DND-41 (cell line): ENCODE measurements around the gene MGAT4A.

Source experiments
- ATAC-seq: fragments of 200-7000 bp; cut with Tn5 transposase; 3 replicates; pipeline ENCODE4 v1.9.1; 2021; ENCODE audit warnings: low read depth; ENCODE audit not compliant: insufficient read depth
- DNase-seq: peaks from one replicate; pipeline ENCODE4 v3.0.0-alpha.2; 2020
- H2AFZ ChIP-seq: 2 replicates; pipeline ENCODE4 v1.6.0; 2012; ENCODE audit warnings: low read depth, low read length
- H3K27ac ChIP-seq: 2 replicates; pipeline ENCODE4 v1.5.1; 2012; ENCODE audit warnings: low read length, inconsistent platforms
- H3K27me3 ChIP-seq: fragments of 200-600 bp; sonication (generic); 2 replicates; pipeline ENCODE4 v1.6.0; 2012; ENCODE audit warnings: low read length, mild to moderate bottlenecking, inconsistent platforms; ENCODE audit not compliant: insufficient read depth, poor library complexity
- H3K36me3 ChIP-seq: 2 replicates; pipeline ENCODE4 v1.5.1; 2012; ENCODE audit warnings: low read length, inconsistent platforms; ENCODE audit not compliant: insufficient read depth
- H3K4me1 ChIP-seq: 2 replicates; pipeline ENCODE4 v1.5.1; 2012; ENCODE audit warnings: mild to moderate bottlenecking, low read length; ENCODE audit not compliant: insufficient read depth
- H3K4me2 ChIP-seq: 2 replicates; pipeline ENCODE4 v1.6.0; 2012; ENCODE audit warnings: mild to moderate bottlenecking, moderate library complexity, low read length, inconsistent platforms; ENCODE audit not compliant: insufficient read depth
- H3K4me3 ChIP-seq, 2 experiments: fragments of 200-600 bp in 1 of 2; shearing (Covaris generic) in 1 of 2; 2 replicates each; pipeline ENCODE4 v1.5.1; 2012 to 2016; ENCODE audit warnings: inconsistent platforms in 2 of 2, low read length in 2 of 2, mild to moderate bottlenecking in 2 of 2, low read depth in 1 of 2, moderate library complexity in 1 of 2
- H3K79me2 ChIP-seq: 2 replicates; pipeline ENCODE4 v1.6.0; 2012; ENCODE audit warnings: low read length, inconsistent platforms; ENCODE audit not compliant: insufficient read depth
- H3K9ac ChIP-seq: 2 replicates; pipeline ENCODE4 v1.6.0; 2012; ENCODE audit warnings: low read depth, mild to moderate bottlenecking, inconsistent platforms, low read length, moderate library complexity
- H3K9me3 ChIP-seq: 2 replicates; pipeline ENCODE4 v1.5.1; 2012; ENCODE audit warnings: low read length, moderate library complexity, mild to moderate bottlenecking, inconsistent platforms; ENCODE audit not compliant: insufficient read depth, severe bottlenecking
- H4K20me1 ChIP-seq: 2 replicates; pipeline ENCODE4 v1.6.0; 2012; ENCODE audit warnings: low read length; ENCODE audit not compliant: insufficient read depth
- CTCF ChIP-seq: IDR thresholded peaks from 2 replicates; pipeline ENCODE4 v1.5.1; 2012; ENCODE audit warnings: borderline replicate concordance, low read length, moderate library complexity, mild to moderate bottlenecking; ENCODE audit not compliant: poor library complexity, severe bottlenecking; ENCODE audit errors: extremely low read depth
- EZH2 ChIP-seq: IDR thresholded peaks from 3 replicates; pipeline ENCODE4 v1.6.1; 2012; ENCODE audit warnings: borderline replicate concordance, low read depth, mild to moderate bottlenecking, moderate library complexity, low read length, inconsistent platforms; ENCODE audit not compliant: severe bottlenecking

Gene MGAT4A

GRCh38 chr2:98744595-98744994 lies 13.7 kb upstream of the MGAT4A start:
- no peak overlapping the region for H3K9ac ChIP-seq
- peak overlapping the region; percentile 1; the same call in 1 of the 2 replicates for H3K27ac ChIP-seq
- ATAC-seq: no peak
- H3K36me3 ChIP-seq: no peaks in the 10 kb centered on the region
- H3K9me3 ChIP-seq: no peaks in the 10 kb centered on the region
- no peaks in the 10 kb centered on the region for H3K27me3 ChIP-seq
- no peak overlapping the region for H3K4me2 ChIP-seq
- peaks cover 10% of the 10 kb centered on the region for H3K4me1 ChIP-seq
- no peak overlapping the region for H2AFZ ChIP-seq
- H4K20me1 ChIP-seq: no peaks in the 10 kb centered on the region
- H3K4me3 ChIP-seq: no peak overlapping the region
- no peak for DNase-seq
- TF ChIP-seq CTCF (no peak), EZH2 (no peak)
- no peaks in the 10 kb centered on the region for H3K79me2 ChIP-seq

- Histone ChIP-seq H3K27me3 (no peaks in the 10 kb centered on the region), H2AFZ (no peak overlapping the region), H3K9ac (no peak overlapping the region), H3K4me2 (no peak overlapping the region), H3K36me3 (no peaks in the 10 kb centered on the region), H3K79me2 (no peaks in the 10 kb centered on the region), H3K4me1 (peaks cover 7% of the 10 kb centered on the region), H4K20me1 (no peaks in the 10 kb centered on the region), H3K9me3 (no peaks in the 10 kb centered on the region), H3K4me3 (no peak overlapping the region), H3K27ac (no peak overlapping the region)
- DNase-seq: no peak
- ATAC-seq: 0 out of 3 replicates have a peak, but pooled peaks have one; percentile 44
- TF ChIP-seq CTCF: no peak
- no peak for TF ChIP-seq EZH2
These were observed 12.9 kb upstream of the MGAT4A start for GRCh38 chr2:98743835-98744234.

GRCh38 chr2:98739020-98739419 lies 8.1 kb upstream of the MGAT4A start:
- H3K4me1 ChIP-seq: peaks cover 27% of the 10 kb centered on the region
- H3K36me3 ChIP-seq: no peaks in the 10 kb centered on the region
- H3K4me3 ChIP-seq: no peak overlapping the region
- no peak overlapping the region for H2AFZ ChIP-seq
- H3K9ac ChIP-seq: no peak overlapping the region
- no peaks in the 10 kb centered on the region for H3K9me3 ChIP-seq
- no peak overlapping the region for H3K4me2 ChIP-seq
- H3K27me3 ChIP-seq: no peaks in the 10 kb centered on the region
- TF ChIP-seq CTCF: no peak
- no peak for TF ChIP-seq EZH2
- DNase-seq (no peak), ATAC-seq (no peak)
- H3K27ac ChIP-seq: no peak overlapping the region
- H3K79me2 ChIP-seq: peaks cover 2% of the 10 kb centered on the region; the same call in 1 of the 2 replicates
- no peaks in the 10 kb centered on the region for H4K20me1 ChIP-seq

GRCh38 chr2:98738304-98738703 lies 7.4 kb upstream of the MGAT4A start:
- H3K9me3 ChIP-seq: no peaks in the 10 kb centered on the region
- no peaks in the 10 kb centered on the region for H4K20me1 ChIP-seq
- H3K79me2 ChIP-seq: peaks cover 2% of the 10 kb centered on the region; the same call in 1 of the 2 replicates
- no peak overlapping the region for H3K9ac ChIP-seq
- H2AFZ ChIP-seq: no peak overlapping the region
- DNase-seq (no peak), ATAC-seq (no peak)
- peaks cover 34% of the 10 kb centered on the region for H3K4me1 ChIP-seq
- H3K4me2 ChIP-seq: no peak overlapping the region
- no peak overlapping the region for H3K27ac ChIP-seq
- no peaks in the 10 kb centered on the region for H3K27me3 ChIP-seq
- H3K36me3 ChIP-seq: no peaks in the 10 kb centered on the region
- H3K4me3 ChIP-seq: no peak overlapping the region
- TF ChIP-seq CTCF (no peak), EZH2 (no peak)
